Measurements from ENCODE around the gene DAP3.
"Not testable (repeated sequence)": the region's sequence is repeated elsewhere in the genome, so short reads cannot be mapped to it uniquely, and the experiment has no call there.

The DAP3 gene

DNA sequence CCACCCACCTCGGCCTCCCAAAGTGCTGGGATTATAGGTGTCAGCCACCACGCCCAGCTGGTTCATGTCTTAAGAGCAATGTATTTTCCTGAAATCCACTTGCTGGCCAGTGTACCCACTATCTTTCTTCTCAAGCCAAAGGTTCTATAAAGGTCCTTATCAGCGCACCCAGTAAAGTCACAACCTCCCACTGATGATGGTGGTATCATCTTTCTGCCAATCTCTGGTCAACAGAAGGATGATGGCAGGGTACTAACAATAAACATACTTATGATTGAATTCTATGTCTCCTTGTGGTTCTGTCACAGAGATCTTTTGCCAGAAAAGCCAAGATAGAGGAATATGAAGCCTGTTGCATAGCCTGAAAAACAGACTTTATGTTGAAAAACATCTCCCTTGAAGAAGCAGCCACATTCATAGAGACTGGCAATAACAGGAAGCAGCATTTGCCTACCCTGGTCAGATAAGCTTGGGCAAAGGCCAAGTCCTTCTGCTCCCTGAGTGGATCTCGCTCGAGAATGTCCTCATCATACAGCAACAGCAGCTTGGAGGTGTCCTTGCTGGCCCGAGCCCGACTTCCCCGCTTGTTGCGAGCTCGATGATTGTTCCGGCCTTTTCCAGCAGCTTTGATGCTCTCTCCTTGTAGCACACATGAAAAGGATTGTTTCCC, 73.0 kb downstream of the DAP3 start:
- Histone ChIP-seq H3K4me3 (ENCODE audit: low read length, poor library complexity, severe bottlenecking) (no peak overlapping the region), H3K4me1 (ENCODE audit: insufficient read depth, low read length, poor library complexity, severe bottlenecking) (no peaks in the 10 kb centered on the region), H3K9me2 (replicated peaks; ENCODE audit: low read depth, low read length) (no peaks in the 10 kb centered on the region), H4K20me1 (ENCODE audit: insufficient read depth, low read length, poor library complexity, severe bottlenecking) (no peaks in the 10 kb centered on the region), H3K79me2 (ENCODE audit: insufficient read depth, low read length) (no peaks in the 10 kb centered on the region), H3K9me3 (ENCODE audit: insufficient read depth, low read depth, low read length) (no peaks in the 10 kb centered on the region), H3K27me3 (ENCODE audit: insufficient read depth, low read length, poor library complexity, severe bottlenecking) (no peaks in the 10 kb centered on the region), H3F3A (ENCODE audit: low read depth) (no peaks in the 10 kb centered on the region), H3K4me2 (ENCODE audit: low read depth, low read length, poor library complexity, severe bottlenecking) (no peak overlapping the region), H3K9ac (ENCODE audit: low read depth, low read length, poor library complexity, severe bottlenecking) (no peak overlapping the region), H3K36me3 (ENCODE audit: insufficient read depth, low read length) (peaks cover 63% of the 10 kb centered on the region; the same call in 1 of the 2 replicates), H2AFZ (ENCODE audit: low read length) (no peak overlapping the region)
- TF ChIP-seq EZH2phosphoT487 (IDR thresholded peaks at IDR 0.05; ENCODE audit: borderline replicate concordance), result no peak
- TF ChIP-seq, protein P1, sequence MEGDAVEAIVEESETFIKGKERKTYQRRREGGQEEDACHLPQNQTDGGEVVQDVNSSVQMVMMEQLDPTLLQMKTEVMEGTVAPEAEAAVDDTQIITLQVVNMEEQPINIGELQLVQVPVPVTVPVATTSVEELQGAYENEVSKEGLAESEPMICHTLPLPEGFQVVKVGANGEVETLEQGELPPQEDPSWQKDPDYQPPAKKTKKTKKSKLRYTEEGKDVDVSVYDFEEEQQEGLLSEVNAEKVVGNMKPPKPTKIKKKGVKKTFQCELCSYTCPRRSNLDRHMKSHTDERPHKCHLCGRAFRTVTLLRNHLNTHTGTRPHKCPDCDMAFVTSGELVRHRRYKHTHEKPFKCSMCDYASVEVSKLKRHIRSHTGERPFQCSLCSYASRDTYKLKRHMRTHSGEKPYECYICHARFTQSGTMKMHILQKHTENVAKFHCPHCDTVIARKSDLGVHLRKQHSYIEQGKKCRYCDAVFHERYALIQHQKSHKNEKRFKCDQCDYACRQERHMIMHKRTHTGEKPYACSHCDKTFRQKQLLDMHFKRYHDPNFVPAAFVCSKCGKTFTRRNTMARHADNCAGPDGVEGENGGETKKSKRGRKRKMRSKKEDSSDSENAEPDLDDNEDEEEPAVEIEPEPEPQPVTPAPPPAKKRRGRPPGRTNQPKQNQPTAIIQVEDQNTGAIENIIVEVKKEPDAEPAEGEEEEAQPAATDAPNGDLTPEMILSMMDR (conservative IDR thresholded peaks at IDR 0.05; ENCODE audit: low read length), result no peak

DNA sequence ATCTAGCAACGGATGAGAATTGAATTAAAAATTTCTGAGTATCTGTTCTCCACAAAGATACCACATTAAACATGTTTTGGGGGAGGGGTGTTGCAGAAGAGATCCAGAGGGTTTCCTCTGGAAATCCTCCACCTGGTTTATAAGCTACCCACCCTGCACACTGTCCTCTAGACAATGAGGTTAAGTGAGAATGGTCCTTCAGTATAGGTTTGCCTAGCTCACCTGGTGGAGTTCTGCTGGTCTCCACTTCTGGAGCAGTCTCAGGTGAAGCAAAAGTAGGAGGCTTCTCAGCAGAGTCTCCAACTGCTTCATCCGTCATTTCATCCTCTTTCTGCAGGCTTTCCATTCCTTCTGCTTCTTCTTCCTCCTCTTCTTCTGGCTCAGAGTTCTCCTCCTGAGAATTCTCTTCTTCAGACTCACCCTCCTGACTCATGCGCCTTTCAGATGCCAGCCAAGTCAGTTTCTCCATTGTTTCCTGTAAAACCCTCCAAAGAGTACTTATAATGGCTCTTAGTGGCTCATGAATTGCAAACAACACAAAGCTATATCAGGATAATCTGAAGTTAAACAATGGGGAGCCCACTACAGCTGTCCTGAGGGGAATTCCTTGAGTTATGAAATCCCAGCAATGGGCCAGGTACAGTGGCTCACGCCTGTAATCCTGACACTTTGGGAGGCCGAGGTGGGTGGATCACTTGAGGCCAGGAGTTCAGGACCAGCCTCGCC, 74.4 kb downstream of the DAP3 start:
- H3K79me2 ChIP-seq (ENCODE audit: insufficient read depth, low read length); H4K20me1 ChIP-seq (ENCODE audit: insufficient read depth, low read length, poor library complexity, severe bottlenecking); H3K9ac ChIP-seq (ENCODE audit: low read depth, low read length, poor library complexity, severe bottlenecking); H3K4me1 ChIP-seq (ENCODE audit: insufficient read depth, low read length, poor library complexity, severe bottlenecking); H3K4me3 ChIP-seq (ENCODE audit: low read length, poor library complexity, severe bottlenecking); H3F3A ChIP-seq (ENCODE audit: low read depth); H3K4me2 ChIP-seq (ENCODE audit: low read depth, low read length, poor library complexity, severe bottlenecking); H3K9me2 ChIP-seq (replicated peaks; ENCODE audit: low read depth, low read length); H3K9me3 ChIP-seq (ENCODE audit: insufficient read depth, low read depth, low read length); H2AFZ ChIP-seq (ENCODE audit: low read length); H3K27me3 ChIP-seq (ENCODE audit: insufficient read depth, low read length, poor library complexity, severe bottlenecking): not testable (repeated sequence)
- peaks cover 68% of the 10 kb centered on the region; the same call in 1 of the 2 replicates for H3K36me3 ChIP-seq (ENCODE audit: insufficient read depth, low read length)

DNA sequence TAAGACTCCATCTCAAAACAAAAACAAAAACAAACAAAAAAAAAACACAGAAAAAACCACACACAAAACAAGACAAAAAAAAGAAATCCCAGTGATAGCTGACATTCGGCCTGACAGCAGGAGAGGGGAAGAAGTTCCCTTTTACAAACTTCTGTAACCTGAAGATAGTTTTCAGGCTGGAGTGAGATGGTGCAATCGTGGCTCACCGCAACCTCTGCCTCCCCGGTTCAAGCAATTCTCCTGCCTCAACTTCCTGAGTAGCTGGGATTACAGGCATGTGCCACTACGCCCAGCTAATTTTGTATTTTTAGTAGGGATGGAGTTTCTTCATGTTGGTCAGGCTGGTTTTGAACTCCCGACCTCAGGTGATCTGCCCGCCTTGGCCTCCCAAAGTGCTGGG, 75.1 kb downstream of the DAP3 start:
- H3K9me3 ChIP-seq (ENCODE audit: insufficient read depth, low read depth, low read length); H2AFZ ChIP-seq (ENCODE audit: low read length); H3K79me2 ChIP-seq (ENCODE audit: insufficient read depth, low read length); H3K9me2 ChIP-seq (replicated peaks; ENCODE audit: low read depth, low read length); H3K4me3 ChIP-seq (ENCODE audit: low read length, poor library complexity, severe bottlenecking); H3K4me2 ChIP-seq (ENCODE audit: low read depth, low read length, poor library complexity, severe bottlenecking); H4K20me1 ChIP-seq (ENCODE audit: insufficient read depth, low read length, poor library complexity, severe bottlenecking); H3F3A ChIP-seq (ENCODE audit: low read depth); H3K4me1 ChIP-seq (ENCODE audit: insufficient read depth, low read length, poor library complexity, severe bottlenecking); H3K27me3 ChIP-seq (ENCODE audit: insufficient read depth, low read length, poor library complexity, severe bottlenecking); H3K9ac ChIP-seq (ENCODE audit: low read depth, low read length, poor library complexity, severe bottlenecking): not testable (repeated sequence)
- peaks cover 70% of the 10 kb centered on the region; the same call in 1 of the 2 replicates for H3K36me3 ChIP-seq (ENCODE audit: insufficient read depth, low read length)

DNA sequence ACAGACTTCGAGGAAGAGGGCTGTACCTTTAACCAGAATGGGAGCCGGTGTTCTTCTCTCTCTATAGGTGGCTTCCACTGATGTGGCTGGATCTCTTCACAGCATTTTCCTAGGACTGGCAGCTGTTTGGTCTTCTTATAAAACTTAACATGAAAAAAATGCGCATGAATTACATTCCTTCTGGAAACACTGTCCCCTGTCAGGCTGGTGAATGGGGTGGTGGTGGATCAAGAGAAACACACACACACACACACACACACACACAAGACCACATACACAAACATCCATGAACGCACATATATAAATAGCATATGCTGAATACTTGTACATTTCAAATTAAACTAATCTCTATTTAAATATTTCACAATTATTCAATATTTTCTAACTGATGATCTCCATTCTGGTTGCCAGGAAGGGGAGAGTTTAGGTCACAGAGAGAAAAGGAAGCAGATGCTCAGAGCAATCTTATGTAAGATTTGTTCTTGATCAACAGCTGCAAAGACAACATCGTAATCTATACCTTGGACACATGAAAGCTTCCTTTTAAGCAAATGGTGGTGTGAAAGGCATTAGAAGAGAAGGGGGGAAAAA, 78.6 kb downstream of the DAP3 start:
- not testable (repeated sequence) for H3K4me2 ChIP-seq (ENCODE audit: low read depth, low read length, poor library complexity, severe bottlenecking); H3K9ac ChIP-seq (ENCODE audit: low read depth, low read length, poor library complexity, severe bottlenecking); H3K4me1 ChIP-seq (ENCODE audit: insufficient read depth, low read length, poor library complexity, severe bottlenecking); H3F3A ChIP-seq (ENCODE audit: low read depth); H4K20me1 ChIP-seq (ENCODE audit: insufficient read depth, low read length, poor library complexity, severe bottlenecking); H3K9me3 ChIP-seq (ENCODE audit: insufficient read depth, low read depth, low read length); H3K4me3 ChIP-seq (ENCODE audit: low read length, poor library complexity, severe bottlenecking); H3K9me2 ChIP-seq (replicated peaks; ENCODE audit: low read depth, low read length); H3K27me3 ChIP-seq (ENCODE audit: insufficient read depth, low read length, poor library complexity, severe bottlenecking); H2AFZ ChIP-seq (ENCODE audit: low read length); H3K79me2 ChIP-seq (ENCODE audit: insufficient read depth, low read length)
- peaks cover 72% of the 10 kb centered on the region; the same call in 1 of the 2 replicates for H3K36me3 ChIP-seq (ENCODE audit: insufficient read depth, low read length)

Measured in Loucy (cell line).